RWPE1 (cell line): Measurements from ENCODE around the gene NFATC2.

ENCODE experiments used
- CTCF ChIA-PET: fragments of 350-600 bp; sonication (Branson Sonifier 250); formaldehyde crosslinking; extraction: SDS; loops from one replicate; lab custom pipeline; 2021; lab: Yijun Ruan, JAX
- POLR2A ChIA-PET: fragments of 400-600 bp; formaldehyde crosslinking; extraction: SDS; loops from one replicate; lab custom pipeline; 2020; ENCODE audit warnings: antibody characterized with exemption; ENCODE audit not compliant: low non-redundant PET; lab: Yijun Ruan, JAX
- DNase-seq: peaks from one replicate; pipeline ENCODE4 v3.0.0; 2012; ENCODE audit warnings: low spot score
- H3K27ac ChIP-seq: fragments of 450-650 bp; 2 replicates; pipeline ENCODE4 v1.5.1; 2017
- TF ChIP-seq, protein P1 (sequence below): fragments of 450-650 bp; conservative IDR thresholded peaks from 2 replicates; pipeline ENCODE4 v1.5.1; 2017; ENCODE audit warnings: low read depth, mild to moderate bottlenecking

The NFATC2 gene

DNA sequence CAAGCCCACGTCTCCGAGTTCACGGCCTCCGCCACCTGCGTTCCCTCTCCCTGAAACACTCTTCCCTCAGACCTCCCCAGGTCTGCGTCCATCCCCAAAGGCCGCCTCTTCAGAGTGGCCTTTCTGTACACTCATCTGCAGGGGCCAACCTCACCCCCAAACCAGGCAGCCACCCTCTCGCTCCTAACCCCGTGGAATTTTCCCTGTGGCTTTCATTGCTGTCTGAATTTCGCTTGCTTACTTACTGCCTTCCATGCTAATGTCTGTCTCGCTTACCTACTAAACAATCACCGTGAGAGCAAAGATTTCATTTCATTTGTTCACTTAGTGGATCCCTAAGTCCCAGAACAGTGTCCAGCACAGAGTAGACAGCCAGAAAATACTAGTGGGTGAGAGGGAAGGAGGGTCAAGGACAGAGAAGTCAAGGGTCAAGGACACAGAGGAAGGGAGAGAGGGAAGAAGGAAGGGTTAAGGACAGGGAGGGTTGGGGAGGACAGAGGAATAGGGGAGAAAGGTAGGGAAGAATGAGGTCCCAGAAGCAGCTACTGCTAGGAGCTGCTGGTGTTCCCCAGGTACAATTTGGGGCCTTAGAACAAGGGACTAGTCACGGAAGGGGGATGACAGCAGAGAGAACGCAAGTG is 114.7 kb downstream of the NFATC2 start:
- CTCF ChIA-PET, result interaction anchor here (1.3 kb wide), 1 partner anchor 167 kb away, joined by 6 read pairs; no protein-coding TSS in a partner anchor
- DNase-seq, result no peak
- TF ChIP-seq, protein P1, sequence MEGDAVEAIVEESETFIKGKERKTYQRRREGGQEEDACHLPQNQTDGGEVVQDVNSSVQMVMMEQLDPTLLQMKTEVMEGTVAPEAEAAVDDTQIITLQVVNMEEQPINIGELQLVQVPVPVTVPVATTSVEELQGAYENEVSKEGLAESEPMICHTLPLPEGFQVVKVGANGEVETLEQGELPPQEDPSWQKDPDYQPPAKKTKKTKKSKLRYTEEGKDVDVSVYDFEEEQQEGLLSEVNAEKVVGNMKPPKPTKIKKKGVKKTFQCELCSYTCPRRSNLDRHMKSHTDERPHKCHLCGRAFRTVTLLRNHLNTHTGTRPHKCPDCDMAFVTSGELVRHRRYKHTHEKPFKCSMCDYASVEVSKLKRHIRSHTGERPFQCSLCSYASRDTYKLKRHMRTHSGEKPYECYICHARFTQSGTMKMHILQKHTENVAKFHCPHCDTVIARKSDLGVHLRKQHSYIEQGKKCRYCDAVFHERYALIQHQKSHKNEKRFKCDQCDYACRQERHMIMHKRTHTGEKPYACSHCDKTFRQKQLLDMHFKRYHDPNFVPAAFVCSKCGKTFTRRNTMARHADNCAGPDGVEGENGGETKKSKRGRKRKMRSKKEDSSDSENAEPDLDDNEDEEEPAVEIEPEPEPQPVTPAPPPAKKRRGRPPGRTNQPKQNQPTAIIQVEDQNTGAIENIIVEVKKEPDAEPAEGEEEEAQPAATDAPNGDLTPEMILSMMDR, result no peak
- H3K27ac ChIP-seq, result no peak overlapping the region
- POLR2A ChIA-PET, result no interaction called here

DNA sequence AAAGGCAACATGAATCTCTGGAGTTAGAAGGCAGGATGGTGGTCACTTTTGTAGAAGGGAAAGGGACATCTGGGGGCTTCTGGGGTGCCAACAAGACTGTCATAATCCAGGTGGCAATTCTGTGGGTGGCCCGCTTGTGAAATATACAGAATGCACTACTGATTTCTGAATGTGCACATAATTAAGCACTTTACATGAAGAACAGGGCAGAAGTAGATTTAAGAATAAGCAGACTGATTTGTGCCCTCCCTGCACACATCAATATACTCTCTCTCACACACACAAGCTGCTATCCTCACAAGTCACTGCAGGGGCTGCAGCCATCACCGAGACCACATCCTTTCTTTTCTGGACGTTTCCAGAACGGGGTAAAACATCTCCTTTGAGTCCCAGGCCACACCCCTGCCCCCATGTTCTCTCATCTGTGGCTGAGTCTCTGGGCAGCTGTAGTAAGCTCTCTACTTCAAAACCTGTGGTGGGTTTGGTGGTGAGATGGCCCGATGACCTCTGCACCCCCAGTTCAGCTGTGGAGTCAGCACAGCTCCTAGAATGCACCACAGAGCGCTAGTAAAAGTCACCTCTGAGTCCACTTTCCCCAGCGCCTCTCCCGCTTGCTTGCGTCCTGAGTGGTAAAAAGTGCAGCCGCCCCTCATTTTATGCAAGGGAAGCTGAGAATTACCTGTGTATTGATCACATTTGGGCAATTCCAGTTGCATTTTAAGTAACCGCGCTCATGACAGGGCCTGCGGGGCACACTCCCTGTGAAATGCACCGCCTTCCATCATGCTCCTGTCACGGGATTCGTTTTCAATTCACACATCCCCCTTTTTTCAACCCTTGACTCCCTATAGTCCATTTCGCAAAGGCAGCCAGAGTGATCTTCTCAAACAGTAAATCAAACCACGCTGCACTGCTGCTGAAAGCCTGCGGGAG is 115.5 kb downstream of the NFATC2 start:
- no peak for DNase-seq
- ChIA-PET CTCF (interaction anchor here (1.3 kb wide), 1 partner anchor 168 kb away, joined by 6 read pairs; no protein-coding TSS in a partner anchor), POLR2A (interaction anchor here (0.6 kb wide), 1 partner anchor 20 kb away, joined by 3 read pairs; no protein-coding TSS in a partner anchor)
- H3K27ac ChIP-seq, result no peak overlapping the region
- TF ChIP-seq, protein P1, result no peak

DNA sequence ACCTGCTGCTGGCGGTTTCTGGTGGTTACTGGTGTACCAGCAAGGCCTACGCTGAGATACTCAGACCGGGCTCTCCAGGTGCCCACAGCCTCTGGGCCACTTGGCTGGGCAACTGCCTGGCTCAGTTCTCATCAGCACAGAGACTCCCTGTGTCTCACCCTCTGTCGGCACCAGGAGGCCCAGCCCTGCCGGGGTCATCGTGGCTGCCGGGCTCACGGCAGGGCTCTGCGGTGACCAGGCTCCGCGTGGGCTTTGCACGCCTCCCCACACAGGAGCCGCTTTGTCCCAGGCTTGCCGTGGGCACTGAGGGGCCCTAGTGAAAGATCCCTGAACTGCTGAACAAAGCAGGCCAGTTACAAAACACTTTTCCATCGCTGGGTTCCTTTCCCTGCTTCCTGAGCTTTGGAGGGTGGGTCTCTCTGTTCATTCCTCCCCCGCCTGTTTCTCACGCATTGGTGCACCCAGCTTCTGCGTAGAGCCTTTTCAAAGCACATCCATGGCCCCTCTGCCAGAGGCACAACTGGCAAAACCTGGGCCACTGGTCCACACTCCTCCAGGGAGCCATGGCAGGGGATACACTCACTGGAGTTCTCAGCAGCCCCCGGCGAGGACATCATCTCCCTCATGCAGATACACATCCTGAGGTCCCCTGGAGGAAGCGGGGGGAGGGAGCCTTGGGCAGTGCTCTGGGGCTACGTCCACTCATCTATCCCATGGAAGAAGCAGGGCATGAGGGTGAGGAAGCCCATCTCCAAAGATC is 117.0 kb downstream of the NFATC2 start:
- TF ChIP-seq, protein P1, result no peak
- no peak for DNase-seq
- POLR2A ChIA-PET, result interaction anchor here (0.6 kb wide), 1 partner anchor 253 kb away, joined by 3 read pairs; no protein-coding TSS in a partner anchor
- CTCF ChIA-PET, result no interaction called here
- H3K27ac ChIP-seq, result no peak overlapping the region

DNA sequence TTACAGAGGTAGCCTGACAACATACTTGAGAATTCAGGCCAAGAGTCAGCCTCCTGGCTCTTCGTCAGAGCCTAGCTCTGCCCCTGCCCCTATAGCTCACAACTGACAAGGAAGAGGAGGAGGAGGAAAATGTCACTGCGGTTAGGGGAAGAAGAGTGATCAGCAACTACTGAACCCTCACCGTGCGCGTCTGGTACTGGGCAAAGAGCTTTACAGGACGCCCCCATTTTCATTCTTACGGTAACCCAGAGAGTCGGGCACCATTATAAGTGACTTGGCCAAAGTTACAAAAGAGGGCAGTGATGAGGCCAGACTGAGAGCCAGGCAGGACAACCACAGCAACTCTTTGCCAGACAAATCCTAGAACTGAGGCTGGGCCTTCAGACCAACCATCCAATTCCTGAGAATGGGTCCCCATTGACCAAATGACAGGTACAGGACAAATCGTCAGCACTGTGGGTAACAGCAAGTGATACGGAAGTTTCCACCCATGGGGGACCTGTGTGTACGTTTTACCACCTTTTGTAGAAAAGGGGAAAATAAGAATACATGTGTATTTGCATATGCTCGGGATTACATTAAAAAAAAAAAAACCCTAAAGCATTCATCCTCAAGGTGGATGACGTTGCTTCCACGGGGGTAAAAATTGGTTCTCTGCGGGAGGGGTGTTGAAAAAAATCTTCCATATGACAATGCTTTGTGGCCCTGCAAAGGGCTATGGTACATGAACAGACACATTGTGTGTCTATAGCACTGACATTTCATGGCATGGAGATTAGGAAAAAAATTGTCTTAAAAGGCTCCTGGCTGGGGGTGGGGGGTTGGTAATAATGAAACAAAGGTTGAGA is 118.0 kb downstream of the NFATC2 start:
- ChIA-PET POLR2A (no interaction called here), CTCF (interaction anchor here (0.6 to 1.6 kb wide), 3 partner anchors 10 to 726 kb away, joined by 3 to 4 read pairs (median 3); no protein-coding TSS in a partner anchor)
- TF ChIP-seq, protein P1, result no peak
- H3K27ac ChIP-seq, result no peak overlapping the region
- DNase-seq, result no peak

DNA sequence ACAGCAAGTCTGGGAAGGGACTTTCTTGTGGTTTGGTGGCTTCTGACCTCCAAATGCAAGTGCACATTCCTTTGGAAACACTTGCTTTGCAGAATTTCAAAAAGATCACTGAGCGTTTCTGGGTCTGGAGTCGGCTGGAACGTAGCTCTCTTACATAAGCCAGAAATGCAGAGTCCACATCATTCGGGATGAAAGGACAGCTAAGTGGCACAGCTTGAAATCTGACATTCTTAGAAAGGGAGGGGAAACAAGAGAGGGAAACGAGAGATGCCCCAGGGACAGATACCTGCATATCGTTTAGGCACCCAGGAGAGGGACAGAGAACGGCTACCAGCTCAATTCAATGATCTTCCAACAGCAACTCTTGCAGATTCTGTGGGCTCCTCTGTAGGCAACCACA is 118.7 kb downstream of the NFATC2 start:
- no peak for DNase-seq
- ChIA-PET CTCF (interaction anchor here (0.6 to 1.6 kb wide), 5 partner anchors 11 to 727 kb away, joined by 3 to 7 read pairs (median 3); no protein-coding TSS in a partner anchor), POLR2A (no interaction called here)
- no peak overlapping the region for H3K27ac ChIP-seq
- TF ChIP-seq, protein P1, result no peak
